GM23338 (cell line): Measurements from ENCODE around the gene SVIL. TPM values are rescaled to one million over a fixed set of nuclear protein-coding genes. Genes with fewer than 3 reads are reported as not detected.

Experiments
- POLR2AphosphoS5 ChIP-seq: IDR thresholded peaks from 2 replicates; pipeline ENCODE4 v1.6.1; 2016; ENCODE audit warnings: antibody characterized with exemption, low read depth
- REST ChIP-seq: IDR thresholded peaks from one replicate; pipeline ENCODE4 v1.6.1; 2018; ENCODE audit warnings: antibody characterized with exemption; ENCODE audit not compliant: unreplicated experiment
- ZNF462 ChIP-seq: fragments of 250-450 bp; sonication (Bioruptor Pico); IDR thresholded peaks from 2 replicates; pipeline ENCODE4 v1.5.0; 2020; ENCODE audit warnings: mild to moderate bottlenecking, moderate library complexity
- polyA plus RNA-seq: library from polyadenylated mRNA; unstranded; fragments of >200 nt; fragmentation: Nextera tagmentation; extraction: Ambion mirVana; gene quantifications from 2 replicates; pipeline ENCODE4 v1.2.1, GENCODE V29; 2016
- total RNA-seq: library from RNA; depleted of rRNA; stranded (reverse); fragments of >200 nt; shearing (Covaris generic); gene quantifications from 2 replicates; pipeline ENCODE4 v1.2.3, GENCODE V29; 2014

Gene SVIL
- total and polyA plus RNA-seq, 2 experiments from 2014 or later, result 8.8 to 34.9 TPM

GRCh38 chr10:29590915-29591650 lies 43.7 kb downstream of the SVIL start (continued):
- TF ChIP-seq REST (no peak), ZNF462 (no peak), POLR2AphosphoS5 (no peak)
